ENCODE results near the gene CDKAL1. TPM values are rescaled to one million over a fixed set of nuclear protein-coding genes. Genes with fewer than 3 reads are reported as not detected.

The CDKAL1 gene
- total and polyA plus RNA-seq, 2 experiments from 2014 or later: 14.4 to 19.5 TPM

DNA sequence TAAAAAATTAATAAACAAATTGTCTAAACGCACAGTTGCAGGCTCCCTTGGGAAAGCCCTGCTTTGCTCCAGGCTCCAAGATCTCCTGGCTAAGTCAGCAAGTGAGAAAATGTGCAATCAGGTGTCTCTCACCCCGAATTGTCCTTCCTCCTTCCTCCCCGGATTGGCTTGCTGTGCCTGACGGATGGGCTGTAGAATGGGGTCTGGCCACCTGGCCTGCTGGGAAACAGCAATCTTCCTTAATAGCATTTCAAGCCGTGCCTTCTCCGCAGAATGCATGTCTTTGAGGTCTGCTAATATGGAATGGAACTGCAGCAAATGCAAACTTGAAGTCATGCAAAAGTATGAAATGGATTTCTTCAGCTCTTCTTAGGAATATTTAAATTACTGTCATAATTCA lies 43.7 kb upstream of the CDKAL1 start:
- Histone ChIP-seq H3K4me3 (no peak overlapping the region), H3K9me2 (replicated peaks; ENCODE audit: insufficient read depth) (no peaks in the 10 kb centered on the region), H3K36me3 (replicated peaks; ENCODE audit: insufficient read depth, low read depth) (no peaks in the 10 kb centered on the region), H2AFZ (no peak overlapping the region), H3K27ac (no peak overlapping the region), H3K4me1 (ENCODE audit: insufficient read depth) (no peaks in the 10 kb centered on the region), H3K27me3 (no peaks in the 10 kb centered on the region), H3K79me2 (no peaks in the 10 kb centered on the region), H3K4me2 (no peak overlapping the region), H3K9me3 (ENCODE audit: low read depth) (no peaks in the 10 kb centered on the region), H4K20me1 (ENCODE audit: insufficient read depth, poor library complexity, severe bottlenecking) (no peaks in the 10 kb centered on the region)
- DNase-seq (ENCODE audit: low spot score): no peak
- TF ChIP-seq, protein P1, sequence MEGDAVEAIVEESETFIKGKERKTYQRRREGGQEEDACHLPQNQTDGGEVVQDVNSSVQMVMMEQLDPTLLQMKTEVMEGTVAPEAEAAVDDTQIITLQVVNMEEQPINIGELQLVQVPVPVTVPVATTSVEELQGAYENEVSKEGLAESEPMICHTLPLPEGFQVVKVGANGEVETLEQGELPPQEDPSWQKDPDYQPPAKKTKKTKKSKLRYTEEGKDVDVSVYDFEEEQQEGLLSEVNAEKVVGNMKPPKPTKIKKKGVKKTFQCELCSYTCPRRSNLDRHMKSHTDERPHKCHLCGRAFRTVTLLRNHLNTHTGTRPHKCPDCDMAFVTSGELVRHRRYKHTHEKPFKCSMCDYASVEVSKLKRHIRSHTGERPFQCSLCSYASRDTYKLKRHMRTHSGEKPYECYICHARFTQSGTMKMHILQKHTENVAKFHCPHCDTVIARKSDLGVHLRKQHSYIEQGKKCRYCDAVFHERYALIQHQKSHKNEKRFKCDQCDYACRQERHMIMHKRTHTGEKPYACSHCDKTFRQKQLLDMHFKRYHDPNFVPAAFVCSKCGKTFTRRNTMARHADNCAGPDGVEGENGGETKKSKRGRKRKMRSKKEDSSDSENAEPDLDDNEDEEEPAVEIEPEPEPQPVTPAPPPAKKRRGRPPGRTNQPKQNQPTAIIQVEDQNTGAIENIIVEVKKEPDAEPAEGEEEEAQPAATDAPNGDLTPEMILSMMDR (IDR thresholded peaks at IDR 0.05; ENCODE audit: poor library complexity): no peak
- TF ChIP-seq EZH2phosphoT487 (IDR thresholded peaks at IDR 0.05; ENCODE audit: low read depth, severe bottlenecking, unreplicated experiment) (no peak), EZH2 (IDR thresholded peaks at IDR 0.05; ENCODE audit: borderline replicate concordance) (no peak)
- 92% methylated on average over 6 of the region's 6 CpGs for WGBS (ENCODE audit: low lambda C conversion rate, missing lambda C conversion rate)

DNA sequence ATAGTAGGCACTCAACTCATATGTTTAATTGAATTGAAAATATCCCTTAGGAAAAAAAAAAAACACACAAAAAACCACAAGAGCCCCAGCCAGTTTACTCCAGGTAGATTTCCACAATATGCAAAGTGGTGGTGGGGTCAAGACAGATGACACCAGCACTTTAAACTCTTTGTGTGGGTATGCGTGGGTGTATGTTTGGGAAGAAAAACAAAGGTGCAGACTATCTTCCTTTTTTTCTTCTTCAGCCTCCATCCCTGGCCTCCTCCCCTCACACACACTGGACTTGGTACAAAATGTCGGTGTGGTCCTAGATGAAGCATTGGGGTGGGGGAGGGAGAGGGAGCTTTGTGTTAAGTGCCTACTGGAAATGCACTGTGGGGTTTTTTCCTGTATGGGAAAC lies 42.2 kb upstream of the CDKAL1 start:
- TF ChIP-seq, protein P1 (IDR thresholded peaks at IDR 0.05; ENCODE audit: poor library complexity): no peak
- no peak for TF ChIP-seq EZH2 (IDR thresholded peaks at IDR 0.05; ENCODE audit: borderline replicate concordance)
- no peak for TF ChIP-seq EZH2phosphoT487 (IDR thresholded peaks at IDR 0.05; ENCODE audit: low read depth, severe bottlenecking, unreplicated experiment)
- H2AFZ ChIP-seq: no peak overlapping the region
- no peaks in the 10 kb centered on the region for H3K36me3 ChIP-seq (replicated peaks; ENCODE audit: insufficient read depth, low read depth)
- H3K4me2 ChIP-seq: no peak overlapping the region
- no peaks in the 10 kb centered on the region for H4K20me1 ChIP-seq (ENCODE audit: insufficient read depth, poor library complexity, severe bottlenecking)
- no peaks in the 10 kb centered on the region for H3K27me3 ChIP-seq
- no peaks in the 10 kb centered on the region for H3K9me2 ChIP-seq (replicated peaks; ENCODE audit: insufficient read depth)
- no peak overlapping the region for H3K27ac ChIP-seq
- no peak overlapping the region for H3K4me3 ChIP-seq
- WGBS (ENCODE audit: low lambda C conversion rate, missing lambda C conversion rate): 92% methylated on average over 2 of the region's 2 CpGs
- no peaks in the 10 kb centered on the region for H3K9me3 ChIP-seq (ENCODE audit: low read depth)
- H3K4me1 ChIP-seq (ENCODE audit: insufficient read depth): no peaks in the 10 kb centered on the region
- no peaks in the 10 kb centered on the region for H3K79me2 ChIP-seq
- DNase-seq (ENCODE audit: low spot score): no peak

DNA sequence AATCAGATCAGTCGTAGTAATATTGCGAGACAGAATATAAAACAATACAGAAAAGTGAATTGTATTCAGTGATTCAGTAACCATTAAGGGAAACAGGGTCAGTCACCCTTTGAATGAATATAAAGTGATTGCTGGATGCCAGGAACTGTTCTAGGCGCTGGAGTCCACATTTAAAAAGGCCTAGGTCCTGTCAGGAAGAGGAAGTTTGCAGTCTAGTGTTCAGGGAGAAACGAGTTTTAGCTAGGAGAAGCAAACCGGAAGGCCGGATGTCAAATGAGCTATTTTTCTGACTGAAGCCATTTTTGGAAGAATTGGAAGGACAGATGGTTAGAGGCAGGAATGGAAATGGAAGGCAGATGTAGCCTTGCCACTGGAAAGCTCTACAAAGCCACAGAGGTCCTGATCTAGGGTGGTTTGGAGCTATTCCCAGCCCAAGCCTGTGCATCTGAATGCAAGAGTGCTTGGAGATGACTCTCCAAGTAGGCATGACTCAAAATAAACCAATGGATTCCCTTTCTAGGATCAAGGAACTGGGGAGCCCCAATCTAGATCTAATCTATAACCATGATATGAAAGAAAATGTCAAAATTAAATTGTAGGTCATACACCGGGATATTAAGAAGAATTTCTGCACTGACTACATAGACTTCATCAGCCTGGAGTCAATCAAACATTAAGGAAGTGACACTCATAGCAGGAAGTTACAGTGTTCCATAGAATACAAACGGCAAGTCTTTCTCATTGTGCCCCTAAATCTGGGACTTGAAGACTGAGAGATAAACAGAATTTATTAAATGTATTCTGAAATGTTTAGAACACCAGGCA lies 36.8 kb upstream of the CDKAL1 start:
- WGBS (ENCODE audit: low lambda C conversion rate, missing lambda C conversion rate): 93% methylated on average over 8 of the region's 8 CpGs
- H3K27ac ChIP-seq: no peak overlapping the region
- TF ChIP-seq, protein P1 (IDR thresholded peaks at IDR 0.05; ENCODE audit: poor library complexity): no peak
- TF ChIP-seq EZH2 (IDR thresholded peaks at IDR 0.05; ENCODE audit: borderline replicate concordance) (no peak), EZH2phosphoT487 (IDR thresholded peaks at IDR 0.05; ENCODE audit: low read depth, severe bottlenecking, unreplicated experiment) (no peak)
- H3K4me3 ChIP-seq: no peak overlapping the region
- H3K36me3 ChIP-seq (replicated peaks; ENCODE audit: insufficient read depth, low read depth): no peaks in the 10 kb centered on the region
- H4K20me1 ChIP-seq (ENCODE audit: insufficient read depth, poor library complexity, severe bottlenecking): no peaks in the 10 kb centered on the region
- no peak overlapping the region for H3K4me2 ChIP-seq
- no peaks in the 10 kb centered on the region for H3K4me1 ChIP-seq (ENCODE audit: insufficient read depth)
- no peak for DNase-seq (ENCODE audit: low spot score)
- H3K9me3 ChIP-seq (ENCODE audit: low read depth): no peaks in the 10 kb centered on the region
- no peaks in the 10 kb centered on the region for H3K79me2 ChIP-seq
- H2AFZ ChIP-seq: no peak overlapping the region
- no peaks in the 10 kb centered on the region for H3K9me2 ChIP-seq (replicated peaks; ENCODE audit: insufficient read depth)
- H3K27me3 ChIP-seq: no peaks in the 10 kb centered on the region

All from hepatocyte (in vitro differentiated cells).